ENCODE measurements around the gene ACSM4.

The ACSM4 gene

DNA sequence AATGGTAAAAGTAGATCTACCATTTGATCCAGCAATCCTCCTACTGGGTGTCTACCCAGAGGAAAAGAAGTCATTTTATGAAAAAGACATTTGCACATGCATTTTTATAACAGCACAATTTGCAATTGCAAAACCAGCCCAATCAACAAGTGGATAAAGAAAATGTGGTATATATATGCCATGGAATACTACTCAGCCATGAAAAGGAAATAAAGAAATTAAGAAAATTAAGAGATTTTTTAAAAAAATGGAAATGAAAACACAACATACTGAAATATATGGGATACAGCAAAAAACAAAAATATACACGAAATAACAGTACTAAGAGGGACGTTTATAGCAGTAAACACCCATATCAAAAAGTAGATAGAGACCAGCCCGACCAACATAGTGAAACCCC lies 58.9 kb downstream of the ACSM4 start:
- Histone ChIP-seq H3K4me2 (ENCODE audit: insufficient read depth, low read length, poor library complexity, severe bottlenecking) (no peak overlapping the region), H4K91ac (ENCODE audit: low read depth, low read length, poor library complexity) (no peak overlapping the region), H2AFZ (ENCODE audit: low read length) (no peak overlapping the region), H3K4me1 (ENCODE audit: control insufficient read depth in 2 of 2, insufficient read depth in 1 of 2, low read depth in 1 of 2, low read length in 2 of 2) (no peaks in the 10 kb centered on the region), H2BK120ac (ENCODE audit: low read depth, low read length) (no peak overlapping the region), H2BK5ac (ENCODE audit: low read length) (no peak overlapping the region), H3K14ac (ENCODE audit: low read length) (no peak overlapping the region), H3K4ac (ENCODE audit: low read length) (no peak overlapping the region), H3K27ac (replicated peaks; ENCODE audit: low read length) (no peak overlapping the region), H3K23ac (ENCODE audit: low read depth, low read length, poor library complexity) (no peak overlapping the region), H3K9me3 (replicated peaks in 1 of 2; ENCODE audit: control insufficient read depth in 2 of 2, insufficient read depth in 1 of 2, low read depth in 1 of 2, low read length in 2 of 2) (no peaks in the 10 kb centered on the region), H3K4me3 (ENCODE audit: low read length in 2 of 2) (no peak overlapping the region), H2BK12ac (ENCODE audit: low read length) (no peak overlapping the region), H2AK5ac (ENCODE audit: low read depth, low read length) (no peak overlapping the region), H3K27me3 (ENCODE audit: control insufficient read depth in 3 of 3, insufficient read depth in 3 of 3, low read depth in 1 of 3, low read length in 3 of 3) (no peaks in the 10 kb centered on the region), H3K36me3 (replicated peaks in 1 of 2; ENCODE audit: control insufficient read depth in 2 of 2, insufficient read depth in 2 of 2, low read length in 2 of 2) (no peaks in the 10 kb centered on the region), H3K9ac (ENCODE audit: low read depth, low read length, poor library complexity) (no peak overlapping the region), H3K79me1 (ENCODE audit: low read depth, low read length) (no peaks in the 10 kb centered on the region), H2BK15ac (ENCODE audit: low read length) (no peak overlapping the region), H4K8ac (ENCODE audit: low read depth, low read length) (no peak overlapping the region), H3K18ac (ENCODE audit: low read length) (no peak overlapping the region)
- WGBS, 2 donors (ENCODE audit: extremely low coverage in 2 of 2, insufficient read length in 2 of 2, insufficient replicate concordance in 1 of 2), result no CpG with 5 or more reads among the region's 3 CpGs
- DNase-seq (ENCODE audit: low spot score), result no peak

DNA sequence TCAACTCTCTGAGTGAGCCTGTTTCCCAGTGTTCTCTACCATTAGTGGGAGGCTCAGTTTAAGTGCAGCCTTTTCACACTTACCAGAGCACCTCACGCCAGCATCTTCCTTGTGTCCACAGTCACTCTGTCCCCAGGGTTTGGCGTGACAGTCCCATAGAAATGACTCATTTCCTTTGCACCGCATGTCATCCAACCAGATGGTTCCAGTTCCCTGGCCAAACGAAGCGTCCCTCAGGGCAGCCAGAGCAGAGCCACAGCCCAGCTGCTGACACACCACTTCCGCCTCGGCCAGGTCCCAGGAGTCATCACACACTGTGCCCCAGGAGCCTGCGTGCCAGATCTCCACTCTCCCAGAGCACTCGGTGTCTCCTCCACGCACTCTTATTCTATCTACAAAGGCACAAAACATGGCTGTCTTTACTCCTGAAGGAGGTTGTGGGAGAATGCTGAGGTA lies 65.4 kb downstream of the ACSM4 start:
- H3K27ac ChIP-seq (replicated peaks; ENCODE audit: low read length), result no peak overlapping the region
- no peak overlapping the region for H3K4me3 ChIP-seq (ENCODE audit: low read length in 2 of 2)
- no peaks in the 10 kb centered on the region for H3K79me1 ChIP-seq (ENCODE audit: low read depth, low read length)
- H3K27me3 ChIP-seq (ENCODE audit: control insufficient read depth in 3 of 3, insufficient read depth in 3 of 3, low read depth in 1 of 3, low read length in 3 of 3), result no peaks in the 10 kb centered on the region
- no peak overlapping the region for H2BK12ac ChIP-seq (ENCODE audit: low read length)
- H2BK5ac ChIP-seq (ENCODE audit: low read length), result no peak overlapping the region
- H3K9ac ChIP-seq (ENCODE audit: low read depth, low read length, poor library complexity), result no peak overlapping the region
- DNase-seq (ENCODE audit: low spot score), result no peak
- H4K91ac ChIP-seq (ENCODE audit: low read depth, low read length, poor library complexity), result no peak overlapping the region
- no peak overlapping the region for H3K4ac ChIP-seq (ENCODE audit: low read length)
- no peaks in the 10 kb centered on the region for H3K36me3 ChIP-seq (replicated peaks in 1 of 2; ENCODE audit: control insufficient read depth in 2 of 2, insufficient read depth in 2 of 2, low read length in 2 of 2)
- H3K14ac ChIP-seq (ENCODE audit: low read length), result no peak overlapping the region
- no CpG with 5 or more reads among the region's 10 CpGs for WGBS, 2 donors (ENCODE audit: extremely low coverage in 2 of 2, insufficient read length in 2 of 2, insufficient replicate concordance in 1 of 2)
- H3K4me1 ChIP-seq (ENCODE audit: control insufficient read depth in 2 of 2, insufficient read depth in 1 of 2, low read depth in 1 of 2, low read length in 2 of 2), result no peaks in the 10 kb centered on the region
- no peak overlapping the region for H2BK15ac ChIP-seq (ENCODE audit: low read length)
- no peak overlapping the region for H2AK5ac ChIP-seq (ENCODE audit: low read depth, low read length)
- H3K9me3 ChIP-seq (replicated peaks in 1 of 2; ENCODE audit: control insufficient read depth in 2 of 2, insufficient read depth in 1 of 2, low read depth in 1 of 2, low read length in 2 of 2), result peaks cover 0 to 1% of the 10 kb centered on the region in 2 donors
- H3K18ac ChIP-seq (ENCODE audit: low read length), result no peak overlapping the region
- no peak overlapping the region for H3K4me2 ChIP-seq (ENCODE audit: insufficient read depth, low read length, poor library complexity, severe bottlenecking)
- H2AFZ ChIP-seq (ENCODE audit: low read length), result peak overlapping the region; percentile 75
- no peak overlapping the region for H2BK120ac ChIP-seq (ENCODE audit: low read depth, low read length)
- H4K8ac ChIP-seq (ENCODE audit: low read depth, low read length), result no peak overlapping the region
- no peak overlapping the region for H3K23ac ChIP-seq (ENCODE audit: low read depth, low read length, poor library complexity)

DNA sequence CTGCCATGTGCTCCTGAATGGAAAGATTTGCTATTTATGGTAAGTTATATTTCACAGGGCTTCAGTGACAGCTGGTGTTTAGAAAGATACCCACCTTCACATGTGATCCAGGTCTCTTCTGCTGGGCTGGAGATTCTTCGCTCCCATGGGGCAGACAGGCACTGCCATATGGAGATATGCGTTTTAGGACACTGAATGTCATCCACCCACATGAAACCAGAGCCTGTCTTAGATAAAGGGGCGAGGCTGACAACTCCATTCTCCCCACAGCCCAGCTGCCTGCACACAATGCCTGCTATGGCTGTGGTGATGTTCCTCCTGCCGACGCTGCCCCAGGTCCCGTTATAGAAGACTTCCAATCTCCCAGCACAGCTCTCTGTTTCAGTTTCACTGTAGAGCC lies 69.4 kb downstream of the ACSM4 start:
- no peak for DNase-seq (ENCODE audit: low spot score)
- Histone ChIP-seq H2BK15ac (ENCODE audit: low read length) (no peak overlapping the region), H3K9me3 (replicated peaks in 1 of 2; ENCODE audit: control insufficient read depth in 2 of 2, insufficient read depth in 1 of 2, low read depth in 1 of 2, low read length in 2 of 2) (peaks cover 0 to 2% of the 10 kb centered on the region in 2 donors), H3K79me1 (ENCODE audit: low read depth, low read length) (no peaks in the 10 kb centered on the region), H4K91ac (ENCODE audit: low read depth, low read length, poor library complexity) (no peak overlapping the region), H3K23ac (ENCODE audit: low read depth, low read length, poor library complexity) (no peak overlapping the region), H2BK5ac (ENCODE audit: low read length) (no peak overlapping the region), H2AK5ac (ENCODE audit: low read depth, low read length) (no peak overlapping the region), H3K4me2 (ENCODE audit: insufficient read depth, low read length, poor library complexity, severe bottlenecking) (no peak overlapping the region), H3K27me3 (ENCODE audit: control insufficient read depth in 3 of 3, insufficient read depth in 3 of 3, low read depth in 1 of 3, low read length in 3 of 3) (no peaks in the 10 kb centered on the region), H2BK120ac (ENCODE audit: low read depth, low read length) (no peak overlapping the region), H3K27ac (replicated peaks; ENCODE audit: low read length) (no peak overlapping the region), H2AFZ (ENCODE audit: low read length) (peak overlapping the region; percentile 50), H4K8ac (ENCODE audit: low read depth, low read length) (no peak overlapping the region), H2BK12ac (ENCODE audit: low read length) (no peak overlapping the region), H3K4me1 (ENCODE audit: control insufficient read depth in 2 of 2, insufficient read depth in 1 of 2, low read depth in 1 of 2, low read length in 2 of 2) (no peaks in the 10 kb centered on the region), H3K4me3 (ENCODE audit: low read length in 2 of 2) (no peak overlapping the region), H3K4ac (ENCODE audit: low read length) (no peak overlapping the region), H3K14ac (ENCODE audit: low read length) (no peak overlapping the region), H3K18ac (ENCODE audit: low read length) (no peak overlapping the region), H3K36me3 (replicated peaks in 1 of 2; ENCODE audit: control insufficient read depth in 2 of 2, insufficient read depth in 2 of 2, low read length in 2 of 2) (no peaks in the 10 kb centered on the region), H3K9ac (ENCODE audit: low read depth, low read length, poor library complexity) (no peak overlapping the region)
- WGBS, 2 donors (ENCODE audit: extremely low coverage in 2 of 2, insufficient read length in 2 of 2, insufficient replicate concordance in 1 of 2), result no CpG with 5 or more reads among the region's 6 CpGs

DNA sequence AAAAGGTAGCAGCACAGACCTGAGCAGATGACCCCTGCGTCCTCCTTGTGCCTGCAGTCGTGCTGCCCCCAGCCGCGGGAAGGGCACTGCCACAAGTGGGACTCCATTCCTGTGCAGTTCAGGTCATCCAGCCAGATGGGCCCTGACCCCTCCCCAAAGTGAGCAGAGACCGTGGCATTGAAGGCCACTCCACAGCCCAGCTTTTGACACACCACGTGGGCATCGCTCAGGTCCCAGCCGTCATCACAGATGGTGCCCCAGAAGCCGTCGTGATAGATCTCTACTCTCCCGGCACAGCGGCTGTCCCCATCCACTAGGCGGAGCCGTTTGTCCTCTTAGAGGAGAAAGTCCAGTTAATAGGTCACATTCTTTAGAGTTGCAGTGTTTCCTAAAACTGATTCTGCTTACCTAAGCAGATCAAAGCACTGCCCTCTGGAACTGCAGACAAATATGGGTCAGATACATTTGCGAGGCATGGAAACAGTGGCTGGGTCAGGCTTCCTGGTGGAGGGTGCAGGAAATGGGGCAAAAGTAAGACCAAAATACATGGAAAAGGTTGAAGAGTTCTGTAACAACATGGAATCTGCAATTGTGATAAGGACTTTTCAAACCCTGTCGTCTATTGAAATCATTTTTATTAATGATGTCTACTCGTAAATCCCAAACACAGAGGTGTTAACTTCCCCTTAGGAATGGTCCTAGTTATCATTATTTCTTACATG lies 70.7 kb downstream of the ACSM4 start:
- no peaks in the 10 kb centered on the region for H3K36me3 ChIP-seq (replicated peaks in 1 of 2; ENCODE audit: control insufficient read depth in 2 of 2, insufficient read depth in 2 of 2, low read length in 2 of 2)

More for the DNA sequence above, 70.7 kb downstream of the ACSM4 start:
- Histone ChIP-seq H3K18ac (ENCODE audit: low read length) (peak overlapping the region; percentile 68), H3K4me2 (ENCODE audit: insufficient read depth, low read length, poor library complexity, severe bottlenecking) (no peak overlapping the region), H2AK5ac (ENCODE audit: low read depth, low read length) (no peak overlapping the region), H3K23ac (ENCODE audit: low read depth, low read length, poor library complexity) (peak overlapping the region; percentile 62), H2BK15ac (ENCODE audit: low read length) (no peak overlapping the region), H3K79me1 (ENCODE audit: low read depth, low read length) (no peaks in the 10 kb centered on the region), H3K9me3 (replicated peaks in 1 of 2; ENCODE audit: control insufficient read depth in 2 of 2, insufficient read depth in 1 of 2, low read depth in 1 of 2, low read length in 2 of 2) (peaks cover 0 to 2% of the 10 kb centered on the region in 2 donors), H3K27me3 (ENCODE audit: control insufficient read depth in 3 of 3, insufficient read depth in 3 of 3, low read depth in 1 of 3, low read length in 3 of 3) (no peaks in the 10 kb centered on the region), H4K8ac (ENCODE audit: low read depth, low read length) (no peak overlapping the region), H3K4me1 (ENCODE audit: control insufficient read depth in 2 of 2, insufficient read depth in 1 of 2, low read depth in 1 of 2, low read length in 2 of 2) (no peaks in the 10 kb centered on the region), H2BK5ac (ENCODE audit: low read length) (no peak overlapping the region), H3K14ac (ENCODE audit: low read length) (peak overlapping the region; percentile 85), H4K91ac (ENCODE audit: low read depth, low read length, poor library complexity) (no peak overlapping the region), H2AFZ (ENCODE audit: low read length) (peak overlapping the region; percentile 49), H3K4ac (ENCODE audit: low read length) (no peak overlapping the region), H2BK12ac (ENCODE audit: low read length) (no peak overlapping the region), H3K9ac (ENCODE audit: low read depth, low read length, poor library complexity) (peak overlapping the region; percentile 12), H3K27ac (replicated peaks; ENCODE audit: low read length) (no peak overlapping the region), H3K4me3 (ENCODE audit: low read length in 2 of 2) (no peak overlapping the region), H2BK120ac (ENCODE audit: low read depth, low read length) (no peak overlapping the region)
- whole genome bisulfite sequencing, 2 donors (ENCODE audit: extremely low coverage in 2 of 2, insufficient read length in 2 of 2, insufficient replicate concordance in 1 of 2), result no CpG with 5 or more reads among the region's 17 CpGs
- peak; percentile 11 for DNase-seq (ENCODE audit: low spot score)
